Caco-2 (cell line): Measurements from ENCODE around the gene TM9SF4. TPM values are rescaled to one million over a fixed set of nuclear protein-coding genes. Genes with fewer than 3 reads are reported as not detected.
"Not testable (repeated sequence)": the region's sequence is repeated elsewhere in the genome, so short reads cannot be mapped to it uniquely, and the experiment has no call there.

ENCODE experiments used
- BruUV-seq: library from RNA; stranded (reverse); fragments of 400-500 nt; replicated peaks from 2 replicates; lab custom pipeline; 2021; lab: Mats Ljungman, UMichigan
- CTCF ChIA-PET: fragments of 300-600 bp; sonication (Branson Sonifier 250); formaldehyde crosslinking; loops from one replicate; lab custom pipeline; 2022; ENCODE audit warnings: antibody characterized with exemption; lab: Charles Lee
- POLR2A ChIA-PET: fragments of 300-600 bp; sonication (Branson Sonifier 250); formaldehyde crosslinking; loops from one replicate; lab custom pipeline; 2022; ENCODE audit warnings: antibody characterized with exemption; lab: Charles Lee
- DNase-seq, 2 experiments: peaks; one replicate each; pipeline versions ENCODE4 v3.0.0 to v3.0.0-alpha.2; 2020 to 2022
- H3K27me3 ChIP-seq: replicated peaks from 2 replicates; pipeline ENCODE4 v1.6.0; 2011; ENCODE audit warnings: low read length; ENCODE audit not compliant: control insufficient read depth, insufficient read depth
- H3K36me3 ChIP-seq: 2 replicates; pipeline ENCODE4 v1.5.1; 2011; ENCODE audit warnings: low read length; ENCODE audit not compliant: control insufficient read depth, insufficient read depth
- H3K4me1 ChIP-seq: fragments of 250-450 bp; sonication (Bioruptor Pico); 2 replicates; pipeline ENCODE4 v1.5.1; 2020; ENCODE audit warnings: mild to moderate bottlenecking
- H3K4me3 ChIP-seq: 2 replicates; pipeline ENCODE4 v1.5.1; 2011; ENCODE audit warnings: low read depth, mild to moderate bottlenecking, control low read depth, low read length
- H3K9me3 ChIP-seq: fragments of 250-450 bp; sonication (Bioruptor Pico); 2 replicates; pipeline ENCODE4 v1.5.1; 2020; ENCODE audit warnings: mild to moderate bottlenecking, moderate library complexity
- H3K27ac Mint-ChIP-seq: one replicate; pipeline ENCODE4 v1.8.0; 2022; ENCODE audit warnings: mixed read lengths; ENCODE audit not compliant: unreplicated experiment
- H3K27me3 Mint-ChIP-seq: one replicate; pipeline ENCODE4 v1.8.0; 2022; ENCODE audit warnings: mixed read lengths; ENCODE audit not compliant: insufficient read depth, unreplicated experiment
- H3K36me3 Mint-ChIP-seq: one replicate; pipeline ENCODE4 v1.8.0; 2022; ENCODE audit warnings: mild to moderate bottlenecking, mixed read lengths; ENCODE audit not compliant: insufficient read depth, unreplicated experiment
- H3K4me1 Mint-ChIP-seq: one replicate; pipeline ENCODE4 v1.8.0; 2022; ENCODE audit warnings: low read depth, mixed read lengths; ENCODE audit not compliant: unreplicated experiment
- H3K4me3 Mint-ChIP-seq: one replicate; pipeline ENCODE4 v1.8.0; 2022; ENCODE audit warnings: mild to moderate bottlenecking, moderate library complexity, mixed read lengths; ENCODE audit not compliant: unreplicated experiment
- H3K9me3 Mint-ChIP-seq: one replicate; pipeline ENCODE4 v1.8.0; 2022; ENCODE audit warnings: mixed read lengths; ENCODE audit not compliant: unreplicated experiment
- intact Hi-C: fragments of 100-400 bp; cut with micrococcal nuclease; formaldehyde crosslinking; loops from one replicate; pipeline ENCODE4 v1.10.0; 2022; ENCODE audit not compliant: unreplicated experiment
- total RNA-seq: library from RNA; stranded (reverse); gene quantifications from 2 replicates; pipeline ENCODE4 v1.2.3, GENCODE V29; 2022
- TF ChIP-seq, protein P1 (sequence below), 2 experiments: fragments of 200-600 bp in 1 of 2; IDR thresholded peaks; 1 replicate in 1 of 2; 2 replicates in 1 of 2; pipeline versions ENCODE4 v1.5.1 to v1.8.0; 2011 to 2022; ENCODE audit warnings: antibody characterized with exemption in 1 of 2, control low read depth in 1 of 2, inconsistent platforms in 1 of 2, low read depth in 1 of 2, low read length in 1 of 2, mild to moderate bottlenecking in 1 of 2, moderate library complexity in 1 of 2; ENCODE audit not compliant: insufficient read depth in 1 of 2, severe bottlenecking in 1 of 2, unreplicated experiment in 1 of 2

TM9SF4 gene
- total RNA-seq, 1 experiment from 2014 or later, result 138 TPM

DNA sequence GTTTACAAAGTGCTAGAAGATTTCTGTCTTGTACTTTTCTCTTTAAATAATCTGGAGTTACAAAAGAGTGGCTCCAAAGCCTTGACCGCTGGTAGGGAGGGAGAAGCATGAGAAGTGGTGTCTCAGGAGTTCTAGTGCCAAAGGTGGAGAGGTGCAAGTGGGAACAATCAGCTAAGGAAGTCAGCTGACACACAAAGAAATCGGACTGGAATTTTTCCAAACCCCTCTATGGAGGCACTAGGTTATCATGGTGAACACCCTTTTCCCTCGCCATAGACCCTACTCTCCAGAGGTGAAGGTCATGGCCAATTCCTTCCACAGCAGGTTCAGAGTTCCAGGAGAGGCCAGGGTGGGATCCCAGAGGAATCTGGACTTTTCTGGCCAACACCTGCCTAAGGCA lies 83.2 kb downstream of the TM9SF4 start:
- CTCF ChIA-PET, result no interaction called here
- H3K4me1 Mint-ChIP-seq, result no peaks in the 10 kb centered on the region
- no peaks in the 10 kb centered on the region for H3K27me3 ChIP-seq
- no peak for DNase-seq
- H3K4me3 Mint-ChIP-seq, result no peak overlapping the region
- no peak overlapping the region for H3K27ac Mint-ChIP-seq
- no peaks in the 10 kb centered on the region for H3K9me3 Mint-ChIP-seq
- intact Hi-C loops, result no loop called here
- no peaks in the 10 kb centered on the region for H3K4me1 ChIP-seq
- H3K9me3 ChIP-seq, result no peaks in the 10 kb centered on the region
- POLR2A ChIA-PET, result interaction anchor here (0.6 kb wide), 2 partner anchors 12 to 49 kb away, joined by 3 to 5 read pairs; no protein-coding TSS in a partner anchor
- peaks cover 94% of the 10 kb centered on the region for H3K36me3 Mint-ChIP-seq
- no peaks in the 10 kb centered on the region for H3K27me3 Mint-ChIP-seq
- TSS peak; percentile 11 for BruUV-seq
- H3K36me3 ChIP-seq, result peaks cover 18% of the 10 kb centered on the region
- no peak overlapping the region for H3K4me3 ChIP-seq
- TF ChIP-seq, protein P1, sequence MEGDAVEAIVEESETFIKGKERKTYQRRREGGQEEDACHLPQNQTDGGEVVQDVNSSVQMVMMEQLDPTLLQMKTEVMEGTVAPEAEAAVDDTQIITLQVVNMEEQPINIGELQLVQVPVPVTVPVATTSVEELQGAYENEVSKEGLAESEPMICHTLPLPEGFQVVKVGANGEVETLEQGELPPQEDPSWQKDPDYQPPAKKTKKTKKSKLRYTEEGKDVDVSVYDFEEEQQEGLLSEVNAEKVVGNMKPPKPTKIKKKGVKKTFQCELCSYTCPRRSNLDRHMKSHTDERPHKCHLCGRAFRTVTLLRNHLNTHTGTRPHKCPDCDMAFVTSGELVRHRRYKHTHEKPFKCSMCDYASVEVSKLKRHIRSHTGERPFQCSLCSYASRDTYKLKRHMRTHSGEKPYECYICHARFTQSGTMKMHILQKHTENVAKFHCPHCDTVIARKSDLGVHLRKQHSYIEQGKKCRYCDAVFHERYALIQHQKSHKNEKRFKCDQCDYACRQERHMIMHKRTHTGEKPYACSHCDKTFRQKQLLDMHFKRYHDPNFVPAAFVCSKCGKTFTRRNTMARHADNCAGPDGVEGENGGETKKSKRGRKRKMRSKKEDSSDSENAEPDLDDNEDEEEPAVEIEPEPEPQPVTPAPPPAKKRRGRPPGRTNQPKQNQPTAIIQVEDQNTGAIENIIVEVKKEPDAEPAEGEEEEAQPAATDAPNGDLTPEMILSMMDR (IDR thresholded peaks at IDR 0.05; ENCODE audit: insufficient read depth in 1 of 2, low read depth in 1 of 2, low read length in 1 of 2, severe bottlenecking in 1 of 2, unreplicated experiment in 1 of 2), result no peak

DNA sequence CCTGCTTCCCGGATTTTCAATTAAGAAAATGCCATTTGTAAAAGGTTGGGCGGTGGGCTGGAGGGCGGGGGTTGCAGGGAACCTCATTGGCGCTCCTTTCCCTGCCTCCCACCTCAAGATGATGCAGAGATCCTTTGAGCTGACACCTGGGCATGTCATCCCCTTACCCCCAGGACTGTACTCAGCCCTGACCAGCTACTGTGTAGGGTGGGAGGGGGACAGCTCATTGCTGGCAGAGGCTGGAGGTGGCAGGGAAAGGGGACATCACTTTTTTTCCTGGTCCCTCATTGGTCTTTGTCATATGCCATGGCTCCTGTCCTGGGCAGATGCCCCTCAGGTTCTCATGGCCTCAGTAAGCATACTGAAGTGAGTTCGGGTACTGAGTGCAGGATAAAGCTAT lies 83.8 kb downstream of the TM9SF4 start:
- H3K4me3 Mint-ChIP-seq, intact Hi-C loops, H3K4me1 ChIP-seq, CTCF ChIA-PET, H3K27me3 ChIP-seq, H3K9me3 ChIP-seq, H3K27ac Mint-ChIP-seq, H3K27me3 Mint-ChIP-seq, H3K4me3 ChIP-seq, BruUV-seq, H3K4me1 Mint-ChIP-seq, H3K9me3 Mint-ChIP-seq: not testable (repeated sequence)
- DNase-seq, result peak in 1 of 2 experiments; percentile 30
- peaks cover 94% of the 10 kb centered on the region for H3K36me3 Mint-ChIP-seq
- POLR2A ChIA-PET, result interaction anchor here (0.6 kb wide), 1 partner anchor 12 kb away, joined by 3 read pairs; no protein-coding TSS in a partner anchor
- H3K36me3 ChIP-seq, result peaks cover 18% of the 10 kb centered on the region

DNA sequence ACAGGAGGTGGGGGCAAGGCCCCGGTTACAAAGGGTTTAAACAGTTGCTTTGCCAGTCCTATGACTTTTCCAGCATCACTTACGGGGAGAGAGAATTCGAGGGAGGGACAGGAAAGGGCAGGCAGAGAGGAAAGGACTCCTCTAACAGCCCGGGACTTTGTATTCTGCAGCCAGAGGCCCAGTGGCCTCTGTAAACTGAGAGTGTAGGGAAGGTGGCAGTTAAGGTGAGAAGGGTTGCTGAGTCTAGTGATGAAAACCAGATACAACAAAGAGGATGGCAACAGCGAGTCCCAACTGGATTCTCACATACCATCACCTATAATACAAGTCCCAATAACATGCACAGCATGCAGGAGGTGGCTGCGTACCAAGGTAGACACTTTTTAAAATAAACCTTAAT lies 84.5 kb downstream of the TM9SF4 start:
- CTCF ChIA-PET, result no interaction called here
- TF ChIP-seq, protein P1 (IDR thresholded peaks at IDR 0.05; ENCODE audit: insufficient read depth in 1 of 2, low read depth in 1 of 2, low read length in 1 of 2, severe bottlenecking in 1 of 2, unreplicated experiment in 1 of 2), result no peak
- H3K4me3 ChIP-seq, result no peak overlapping the region
- H3K36me3 ChIP-seq, result peaks cover 20% of the 10 kb centered on the region
- H3K27me3 ChIP-seq, result no peaks in the 10 kb centered on the region
- Mint-ChIP-seq H3K27me3 (no peaks in the 10 kb centered on the region), H3K4me3 (no peak overlapping the region), H3K36me3 (peaks cover 94% of the 10 kb centered on the region), H3K9me3 (no peaks in the 10 kb centered on the region), H3K4me1 (no peaks in the 10 kb centered on the region), H3K27ac (no peak overlapping the region)
- no peak for DNase-seq
- POLR2A ChIA-PET, result no interaction called here
- H3K9me3 ChIP-seq, result no peaks in the 10 kb centered on the region
- no TSS peak for BruUV-seq
- intact Hi-C loops, result no loop called here
- H3K4me1 ChIP-seq, result no peaks in the 10 kb centered on the region; the same call in 1 of the 2 replicates
